ENCODE measurements around the gene ANGPTL2. TPM values are rescaled to one million over a fixed set of nuclear protein-coding genes. Genes with fewer than 3 reads are reported as not detected.

Gene ANGPTL2
- total RNA-seq, 1 donor from 2014 or later = 20.6 TPM

DNA sequence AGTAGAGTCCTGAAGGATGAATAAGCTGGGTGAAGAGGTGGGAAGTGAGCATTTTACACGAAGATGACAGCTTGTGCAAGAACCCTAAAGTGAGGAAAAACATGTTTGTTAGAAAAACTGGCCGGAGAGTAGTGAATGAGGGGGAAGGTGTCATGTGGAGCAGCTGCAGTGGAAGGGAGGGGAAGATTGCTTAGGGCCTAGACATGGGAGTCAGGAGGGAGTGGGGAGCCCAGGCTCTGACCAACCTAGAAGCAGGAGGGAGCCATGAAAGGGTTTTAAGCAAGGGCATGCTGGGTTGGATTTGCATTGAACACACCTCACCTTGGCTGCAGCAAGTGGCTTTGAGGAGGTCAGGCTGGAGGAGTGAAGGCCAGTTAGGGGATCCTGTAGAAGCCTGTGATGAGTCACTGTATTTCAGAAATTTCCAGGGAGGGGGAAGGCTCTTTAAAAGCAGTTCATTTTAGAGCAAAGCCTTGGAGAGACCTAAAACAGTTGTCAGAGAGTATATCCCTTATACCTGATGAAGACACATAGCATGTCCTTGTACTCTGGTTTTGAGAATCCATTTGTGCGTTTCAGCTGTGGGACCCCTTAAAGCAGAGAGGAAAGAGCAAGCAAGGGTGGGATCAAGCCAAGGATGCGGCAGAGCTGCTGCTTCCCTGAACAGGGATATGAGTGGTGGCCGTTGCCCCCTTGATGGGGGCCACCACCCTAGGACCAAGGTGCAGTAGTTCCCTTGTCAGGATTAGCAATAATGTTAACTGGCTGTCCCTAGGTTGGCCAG is 45.4 kb downstream of the ANGPTL2 start:
- no peak overlapping the region for H3K4me3 Mint-ChIP-seq
- no peaks in the 10 kb centered on the region for H3K27me3 Mint-ChIP-seq
- H3K27ac Mint-ChIP-seq = peak overlapping the region; percentile 8
- DNase-seq (ENCODE audit: extremely low spot score, unreplicated experiment) = peak; percentile 22
- TF ChIP-seq, protein P1, sequence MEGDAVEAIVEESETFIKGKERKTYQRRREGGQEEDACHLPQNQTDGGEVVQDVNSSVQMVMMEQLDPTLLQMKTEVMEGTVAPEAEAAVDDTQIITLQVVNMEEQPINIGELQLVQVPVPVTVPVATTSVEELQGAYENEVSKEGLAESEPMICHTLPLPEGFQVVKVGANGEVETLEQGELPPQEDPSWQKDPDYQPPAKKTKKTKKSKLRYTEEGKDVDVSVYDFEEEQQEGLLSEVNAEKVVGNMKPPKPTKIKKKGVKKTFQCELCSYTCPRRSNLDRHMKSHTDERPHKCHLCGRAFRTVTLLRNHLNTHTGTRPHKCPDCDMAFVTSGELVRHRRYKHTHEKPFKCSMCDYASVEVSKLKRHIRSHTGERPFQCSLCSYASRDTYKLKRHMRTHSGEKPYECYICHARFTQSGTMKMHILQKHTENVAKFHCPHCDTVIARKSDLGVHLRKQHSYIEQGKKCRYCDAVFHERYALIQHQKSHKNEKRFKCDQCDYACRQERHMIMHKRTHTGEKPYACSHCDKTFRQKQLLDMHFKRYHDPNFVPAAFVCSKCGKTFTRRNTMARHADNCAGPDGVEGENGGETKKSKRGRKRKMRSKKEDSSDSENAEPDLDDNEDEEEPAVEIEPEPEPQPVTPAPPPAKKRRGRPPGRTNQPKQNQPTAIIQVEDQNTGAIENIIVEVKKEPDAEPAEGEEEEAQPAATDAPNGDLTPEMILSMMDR (conservative IDR thresholded peaks at IDR 0.05) = no peak
- no peaks in the 10 kb centered on the region for H3K36me3 Mint-ChIP-seq
- no peaks in the 10 kb centered on the region for H3K9me3 Mint-ChIP-seq
- H3K4me1 Mint-ChIP-seq (ENCODE audit: unreplicated experiment) = peaks cover 33% of the 10 kb centered on the region

DNA sequence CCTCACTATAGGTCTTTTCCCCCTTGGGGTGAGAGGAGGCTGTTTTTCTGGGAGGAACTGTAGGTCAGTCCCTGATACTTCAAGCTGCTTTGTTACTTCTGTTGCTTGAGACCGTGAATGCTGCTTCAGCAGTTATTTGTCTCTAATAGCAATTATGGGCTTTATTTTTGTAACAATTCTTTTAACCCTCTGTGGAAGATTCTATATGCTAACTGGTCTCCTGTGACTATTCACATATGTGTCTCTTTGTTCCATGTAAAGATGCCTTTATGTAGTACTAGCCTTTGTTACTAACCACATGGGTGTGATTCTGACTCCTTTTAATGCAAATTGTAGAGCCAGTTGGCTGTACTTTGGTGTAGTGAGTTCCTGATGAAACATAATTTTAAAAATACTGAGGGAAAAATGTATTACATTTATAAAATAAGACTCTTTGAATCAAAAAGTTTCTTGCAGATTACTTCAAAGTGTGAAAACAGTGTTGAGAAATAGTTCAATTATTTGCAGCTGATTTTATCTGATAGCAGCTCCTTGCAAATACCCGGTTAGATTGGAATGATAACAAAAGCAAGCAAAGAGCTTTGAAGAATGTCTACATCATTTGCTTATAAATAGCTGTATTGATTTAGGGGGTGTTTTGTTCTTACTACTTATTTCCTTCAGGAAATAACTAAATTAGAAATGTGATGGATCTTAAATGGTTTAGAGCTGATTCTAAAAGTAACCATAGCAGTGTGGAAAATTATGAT is 46.6 kb downstream of the ANGPTL2 start:
- H3K4me1 Mint-ChIP-seq (ENCODE audit: unreplicated experiment) = peaks cover 29% of the 10 kb centered on the region
- peak overlapping the region; percentile 13 for H3K27ac Mint-ChIP-seq
- H3K4me3 Mint-ChIP-seq = no peak overlapping the region
- H3K27me3 Mint-ChIP-seq = no peaks in the 10 kb centered on the region
- no peaks in the 10 kb centered on the region for H3K9me3 Mint-ChIP-seq
- peaks cover 4% of the 10 kb centered on the region for H3K36me3 Mint-ChIP-seq
- no peak for DNase-seq (ENCODE audit: extremely low spot score, unreplicated experiment)
- TF ChIP-seq, protein P1 (conservative IDR thresholded peaks at IDR 0.05) = no peak

- H3K36me3 Mint-ChIP-seq = peaks cover 4% of the 10 kb centered on the region
- TF ChIP-seq, protein P1 (conservative IDR thresholded peaks at IDR 0.05) = no peak
- no peaks in the 10 kb centered on the region for H3K9me3 Mint-ChIP-seq
- no peak overlapping the region for H3K4me3 Mint-ChIP-seq
- no peaks in the 10 kb centered on the region for H3K27me3 Mint-ChIP-seq
- H3K27ac Mint-ChIP-seq = no peak overlapping the region
- H3K4me1 Mint-ChIP-seq (ENCODE audit: unreplicated experiment) = peaks cover 29% of the 10 kb centered on the region
- DNase-seq (ENCODE audit: extremely low spot score, unreplicated experiment) = peak; percentile 32
These were observed 47.6 kb downstream of the ANGPTL2 start for GRCh38 chr9:127074561-127075548.

DNA sequence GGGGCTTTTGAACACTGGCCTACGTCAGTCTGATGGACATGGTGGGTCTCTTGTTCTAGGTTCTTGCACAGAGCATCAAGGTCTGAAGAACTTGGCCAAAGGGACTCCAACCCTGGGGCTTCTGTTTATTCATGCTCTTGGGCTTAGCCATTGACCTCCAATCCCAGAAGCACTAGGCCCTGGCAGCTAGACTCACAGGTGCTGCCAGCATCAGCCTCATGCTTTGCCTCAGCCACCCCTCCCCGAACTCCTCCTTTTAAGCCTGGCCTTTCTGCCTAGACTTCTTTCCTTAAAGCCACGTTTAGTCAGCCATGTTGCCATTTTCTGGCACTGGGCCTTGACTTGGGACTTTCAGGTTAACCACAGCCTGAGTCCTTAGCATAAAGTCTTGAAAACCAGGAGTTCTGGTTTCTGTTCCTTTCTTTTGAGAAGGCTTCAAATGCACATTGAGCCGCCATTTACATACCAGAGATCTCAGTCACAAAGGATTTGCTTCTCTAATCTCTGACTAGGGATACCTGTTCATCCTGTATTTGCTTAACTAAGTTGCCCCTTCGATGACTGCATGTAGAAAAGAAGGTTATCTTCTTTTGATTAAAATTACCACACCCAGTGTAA is 54.7 kb downstream of the ANGPTL2 start:
- Mint-ChIP-seq H3K36me3 (peaks cover 10% of the 10 kb centered on the region), H3K9me3 (peaks cover 7% of the 10 kb centered on the region), H3K4me3 (peak overlapping the region; percentile 70), H3K27ac (peak overlapping the region; percentile 95), H3K27me3 (no peaks in the 10 kb centered on the region), H3K4me1 (ENCODE audit: unreplicated experiment) (peaks cover 7% of the 10 kb centered on the region)
- TF ChIP-seq, protein P1 (conservative IDR thresholded peaks at IDR 0.05) = no peak
- DNase-seq (ENCODE audit: extremely low spot score, unreplicated experiment) = no peak

GRCh38 chr9:127066851-127067136 is 55.6 kb downstream of the ANGPTL2 start:
- no peak overlapping the region for H3K4me3 Mint-ChIP-seq
- H3K27me3 Mint-ChIP-seq = no peaks in the 10 kb centered on the region
- no peak for DNase-seq (ENCODE audit: extremely low spot score, unreplicated experiment)
- H3K9me3 Mint-ChIP-seq = peaks cover 7% of the 10 kb centered on the region
- peaks cover 10% of the 10 kb centered on the region for H3K36me3 Mint-ChIP-seq
- TF ChIP-seq, protein P1 (conservative IDR thresholded peaks at IDR 0.05) = no peak
- H3K27ac Mint-ChIP-seq = peak overlapping the region; percentile 95
- H3K4me1 Mint-ChIP-seq (ENCODE audit: unreplicated experiment) = peaks cover 7% of the 10 kb centered on the region
